GM18909 (cell line): Measurements from ENCODE around the gene SKA3.
"Not testable (repeated sequence)": the region's sequence is repeated elsewhere in the genome, so short reads cannot be mapped to it uniquely, and the experiment has no call there.

ENCODE experiments used
- ATAC-seq: cut with Tn5 transposase; IDR thresholded peaks from one replicate; pipeline ENCODE4 v1.9.1; 2021; ENCODE audit warnings: mild to moderate bottlenecking; ENCODE audit not compliant: unreplicated experiment, poor library complexity

The SKA3 gene

GRCh38 chr13:21176215-21176981 lies at the start of gene SKA3, which contains the start of gene MRPL57:
SKA3 (minus strand) TSS chr13:21176552; CDS start chr13:21176477, 75 bp downstream.
MRPL57 (plus strand) TSS chr13:21176658; CDS start chr13:21176917, 259 bp downstream.
- ATAC-seq = peak; percentile 91

- ATAC-seq = no peak
These were observed 48.7 kb upstream of the SKA3 start for GRCh38 chr13:21225082-21225481.

GRCh38 chr13:21221268-21221667 lies 44.9 kb upstream of the SKA3 start:
- no peak for ATAC-seq

- not testable (repeated sequence) for ATAC-seq
These were observed 43.4 kb upstream of the SKA3 start for GRCh38 chr13:21219716-21220115.

- no peak for ATAC-seq
These were observed 42.7 kb upstream of the SKA3 start for GRCh38 chr13:21219036-21219381.

- ATAC-seq = peak; percentile 98
These were observed 42.1 kb upstream of the SKA3 start for GRCh38 chr13:21218351-21219035.

GRCh38 chr13:21216332-21216731 lies 40.0 kb upstream of the SKA3 start:
- no peak for ATAC-seq

GRCh38 chr13:21215419-21215818 lies 39.1 kb upstream of the SKA3 start:
- ATAC-seq = not testable (repeated sequence)

- no peak for ATAC-seq
These were observed 35.9 kb upstream of the SKA3 start for GRCh38 chr13:21212138-21212775.

GRCh38 chr13:21208652-21209154 lies 32.4 kb upstream of the SKA3 start:
- ATAC-seq = no peak

- no peak for ATAC-seq
These were observed 26.6 kb upstream of the SKA3 start for GRCh38 chr13:21202767-21203531.

GRCh38 chr13:21201456-21202190 lies 25.3 kb upstream of the SKA3 start:
- ATAC-seq = not testable (repeated sequence)

- not testable (repeated sequence) for ATAC-seq
These were observed 22.0 kb upstream of the SKA3 start for GRCh38 chr13:21198391-21198790.

GRCh38 chr13:21197606-21198225 lies 21.4 kb upstream of the SKA3 start:
- not testable (repeated sequence) for ATAC-seq

GRCh38 chr13:21194756-21195155 lies 18.4 kb upstream of the SKA3 start:
- not testable (repeated sequence) for ATAC-seq

GRCh38 chr13:21186410-21186809 lies 10.1 kb upstream of the SKA3 start:
- ATAC-seq = not testable (repeated sequence)

- no peak for ATAC-seq
These were observed 5.3 kb upstream of the SKA3 start for GRCh38 chr13:21181671-21182070.

- ATAC-seq = peak; percentile 33
These were observed 581 bp upstream of the SKA3 start for GRCh38 chr13:21176982-21177284.

- no peak for ATAC-seq
These were observed 617 bp downstream of the SKA3 start for GRCh38 chr13:21175656-21176214.
